HG03103 (cell line): ENCODE data around the gene AGPAT1.
"Not testable (repeated sequence)": the region's sequence is repeated elsewhere in the genome, so short reads cannot be mapped to it uniquely, and the experiment has no call there.

Experiments used
- ATAC-seq: cut with Tn5 transposase; IDR thresholded peaks from one replicate; pipeline ENCODE4 v1.9.1; 2021; ENCODE audit warnings: low read depth; ENCODE audit not compliant: unreplicated experiment

Gene AGPAT1, protein sequence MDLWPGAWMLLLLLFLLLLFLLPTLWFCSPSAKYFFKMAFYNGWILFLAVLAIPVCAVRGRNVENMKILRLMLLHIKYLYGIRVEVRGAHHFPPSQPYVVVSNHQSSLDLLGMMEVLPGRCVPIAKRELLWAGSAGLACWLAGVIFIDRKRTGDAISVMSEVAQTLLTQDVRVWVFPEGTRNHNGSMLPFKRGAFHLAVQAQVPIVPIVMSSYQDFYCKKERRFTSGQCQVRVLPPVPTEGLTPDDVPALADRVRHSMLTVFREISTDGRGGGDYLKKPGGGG

GRCh38 chr6:32175711-32176475 lies at the start of gene AGPAT1:
Gene AGPAT1, minus strand, starts transcription at chr6:32176084. Its CDS starts 4,588 bp downstream, at chr6:32171496.
- peak; percentile 39 for ATAC-seq

GRCh38 chr6:32224696-32225095 lies 48.8 kb upstream of the AGPAT1 start:
- no peak for ATAC-seq

- ATAC-seq = no peak
Measured at GRCh38 chr6:32223258-32224235, 47.7 kb upstream of the AGPAT1 start, which contains the start of gene NOTCH4. Gene NOTCH4, minus strand, starts transcription at chr6:32224067. Its CDS starts 139 bp downstream, at chr6:32223928.

DNA sequence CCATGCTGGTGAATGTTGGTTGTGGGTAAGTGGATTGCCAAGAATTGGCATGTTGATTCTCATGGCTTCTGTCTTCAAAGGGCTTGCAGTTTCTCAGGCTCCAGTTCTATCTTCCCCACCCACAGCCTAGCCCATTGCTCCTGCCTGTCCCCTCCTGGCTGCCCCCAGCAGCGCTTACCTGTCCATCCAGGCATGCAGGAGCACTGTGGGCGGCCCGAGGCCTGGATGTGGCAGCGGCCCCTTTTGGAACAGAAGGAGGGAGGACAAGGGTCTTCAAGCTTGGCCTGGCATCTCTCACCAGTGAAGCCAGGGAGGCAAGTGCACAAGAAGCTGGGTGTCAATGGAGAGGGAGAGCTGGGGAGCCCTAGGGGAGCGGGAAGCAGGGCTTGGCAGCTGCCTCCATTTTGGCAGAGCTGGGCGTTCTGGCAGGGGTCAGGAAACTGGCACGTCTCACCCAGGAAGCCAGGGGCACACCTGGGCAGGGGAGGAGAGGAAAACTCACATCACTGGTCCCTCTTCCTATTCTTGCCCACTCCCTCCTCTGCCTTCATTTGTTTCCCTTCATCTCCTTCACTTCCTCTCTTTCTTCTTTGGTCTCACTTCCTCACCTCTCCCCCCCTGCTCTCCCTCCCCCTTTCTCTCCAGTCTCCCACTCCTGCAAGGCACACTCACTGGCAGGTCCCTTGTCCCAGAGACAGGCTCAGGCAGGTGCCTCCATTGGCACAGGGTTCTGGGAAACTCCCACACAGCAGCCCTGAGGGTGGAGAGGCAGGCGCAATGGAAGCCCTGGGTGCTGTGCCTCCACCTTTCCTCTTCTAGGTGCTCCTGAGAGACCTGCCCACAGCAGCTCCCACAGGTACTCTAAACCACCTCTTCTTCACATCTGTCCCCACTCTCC lies 46.7 kb upstream of the AGPAT1 start:
- ATAC-seq = no peak

DNA sequence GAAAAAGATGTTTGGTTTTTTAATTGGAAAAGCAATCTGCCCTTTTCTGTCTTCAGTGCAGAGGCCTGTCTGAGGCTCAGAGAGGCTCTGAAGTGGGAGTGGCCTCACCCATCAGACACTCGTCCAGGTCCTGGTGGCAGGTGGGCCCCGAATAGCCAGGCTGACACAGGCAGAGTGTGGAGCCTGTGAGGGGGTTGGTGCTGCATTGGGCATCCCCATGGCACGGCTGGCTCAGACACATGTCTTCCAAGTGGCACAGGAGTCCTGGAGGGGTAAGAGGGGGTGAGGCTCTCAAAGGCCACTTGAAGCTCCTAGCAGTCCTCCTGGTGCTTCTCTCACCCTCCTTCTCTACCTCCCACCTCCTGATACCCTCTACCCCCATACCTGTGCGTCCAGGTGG lies 44.1 kb upstream of the AGPAT1 start:
- no peak for ATAC-seq

DNA sequence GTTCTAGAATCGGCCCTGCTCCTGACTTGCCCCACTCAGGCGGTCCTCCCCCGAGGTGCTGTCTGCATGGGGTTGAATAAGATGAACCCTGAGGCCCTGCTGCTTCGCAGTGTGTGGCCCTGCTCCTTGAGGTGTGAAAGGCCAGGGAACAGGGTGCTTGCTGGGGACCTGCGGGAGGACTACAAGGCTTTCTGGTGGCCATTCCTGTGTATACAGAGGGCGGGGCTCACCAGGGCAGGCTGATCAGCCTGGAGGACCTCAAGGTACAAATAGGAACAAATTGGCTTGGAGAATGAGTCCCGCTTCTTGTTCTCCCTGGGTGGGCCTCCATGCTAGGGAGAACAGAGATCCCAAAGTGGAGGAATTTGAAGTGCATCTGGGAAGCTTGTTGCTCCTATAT lies 42.3 kb upstream of the AGPAT1 start:
- no peak for ATAC-seq

DNA sequence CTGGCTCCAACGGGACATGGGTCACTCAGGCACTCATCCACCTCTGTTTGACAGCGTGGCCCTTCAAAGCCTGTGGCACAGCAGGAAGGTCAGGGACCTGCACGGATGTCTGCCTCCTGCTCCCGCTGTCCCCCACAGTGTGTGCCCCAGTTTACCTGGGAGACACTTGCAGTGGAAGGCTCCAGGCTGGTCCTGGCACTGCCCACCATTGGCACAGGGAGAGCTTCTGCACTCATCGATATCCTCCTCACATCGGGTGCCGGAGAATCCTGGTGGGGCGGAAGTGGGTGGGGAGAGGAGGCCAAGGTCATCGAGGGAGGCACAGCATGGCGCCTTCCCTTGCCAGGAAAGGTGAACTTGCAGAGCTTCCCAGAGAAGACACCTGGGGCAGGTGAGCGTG lies 41.1 kb upstream of the AGPAT1 start:
- ATAC-seq = no peak

GRCh38 chr6:32216285-32216684 lies 40.4 kb upstream of the AGPAT1 start:
- no peak for ATAC-seq

DNA sequence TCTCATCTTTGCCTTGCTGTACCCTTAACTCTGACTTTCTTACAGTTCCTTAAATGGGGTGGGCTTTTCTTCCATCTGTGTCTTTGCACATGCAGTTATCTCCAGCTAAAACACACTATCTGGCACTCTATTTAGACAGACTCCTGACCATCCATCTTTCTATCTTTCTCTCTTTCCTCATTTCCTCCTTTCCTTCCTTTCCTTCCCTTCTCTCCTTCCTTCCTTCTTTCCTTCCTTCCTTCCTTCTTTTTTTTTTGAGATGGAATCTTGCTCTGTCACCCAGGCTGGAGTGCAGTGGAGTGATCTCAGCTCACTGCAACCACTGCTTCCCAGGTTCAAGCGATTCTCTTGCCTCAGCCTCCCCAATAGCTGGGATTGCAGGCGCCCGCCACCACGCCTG lies 39.7 kb upstream of the AGPAT1 start:
- no peak for ATAC-seq

- ATAC-seq = no peak
Measured at GRCh38 chr6:32214126-32214525, 38.2 kb upstream of the AGPAT1 start.

DNA sequence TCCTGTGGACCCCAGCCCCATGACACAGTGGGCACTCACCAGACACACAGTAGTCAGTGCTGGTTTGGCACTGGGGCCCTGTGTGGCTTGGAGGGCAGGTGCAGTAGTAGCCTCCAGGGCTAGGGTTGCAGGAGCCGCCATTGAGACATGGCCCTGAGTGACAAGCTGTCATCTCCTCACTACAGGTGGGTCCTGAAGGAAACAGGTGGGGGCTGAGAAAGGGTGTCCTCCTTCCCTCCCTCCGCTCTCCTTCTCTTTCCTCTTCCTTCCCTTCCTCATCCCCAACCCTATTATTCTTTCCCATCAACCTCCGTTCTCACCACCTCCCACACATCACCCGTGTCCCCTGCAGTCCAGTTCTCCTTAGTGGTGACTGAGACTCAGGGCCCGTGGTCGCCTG lies 37.8 kb upstream of the AGPAT1 start:
- no peak for ATAC-seq

DNA sequence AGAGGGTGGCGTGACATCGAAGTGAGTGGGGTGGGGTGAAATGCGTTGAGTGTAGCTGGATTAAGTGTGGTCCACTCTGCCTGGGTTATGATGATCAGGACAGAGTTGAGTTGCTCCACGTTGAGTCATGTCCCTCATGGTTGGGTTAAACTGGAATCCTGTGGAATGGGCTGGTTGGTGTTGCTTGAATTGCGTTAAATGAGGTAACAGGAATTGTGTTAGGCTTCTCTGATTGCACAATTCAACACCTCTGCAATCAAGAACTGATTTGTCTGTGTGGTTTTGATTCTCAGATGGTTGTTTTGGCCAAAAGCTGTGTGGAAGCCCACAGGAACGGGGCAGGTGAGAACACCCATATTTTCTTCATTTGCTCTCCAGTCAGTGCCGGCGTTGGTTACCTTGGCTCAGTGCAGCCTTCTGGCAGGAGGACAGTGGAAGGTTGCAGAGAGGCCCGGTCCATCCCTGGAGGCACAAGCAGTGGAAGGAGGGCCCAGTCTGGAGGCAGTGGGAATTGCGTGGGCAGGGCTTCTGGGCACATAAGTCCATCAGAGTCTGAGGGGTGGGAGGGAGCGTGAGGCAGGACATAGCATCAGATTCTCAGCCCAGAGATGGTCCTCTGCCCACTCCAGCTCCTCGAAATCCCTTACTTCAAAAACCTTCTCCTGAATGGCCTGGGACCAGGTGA lies 36.3 kb upstream of the AGPAT1 start:
- no peak for ATAC-seq

- not testable (repeated sequence) for ATAC-seq
Measured at GRCh38 chr6:32211432-32211831, 35.5 kb upstream of the AGPAT1 start.

DNA sequence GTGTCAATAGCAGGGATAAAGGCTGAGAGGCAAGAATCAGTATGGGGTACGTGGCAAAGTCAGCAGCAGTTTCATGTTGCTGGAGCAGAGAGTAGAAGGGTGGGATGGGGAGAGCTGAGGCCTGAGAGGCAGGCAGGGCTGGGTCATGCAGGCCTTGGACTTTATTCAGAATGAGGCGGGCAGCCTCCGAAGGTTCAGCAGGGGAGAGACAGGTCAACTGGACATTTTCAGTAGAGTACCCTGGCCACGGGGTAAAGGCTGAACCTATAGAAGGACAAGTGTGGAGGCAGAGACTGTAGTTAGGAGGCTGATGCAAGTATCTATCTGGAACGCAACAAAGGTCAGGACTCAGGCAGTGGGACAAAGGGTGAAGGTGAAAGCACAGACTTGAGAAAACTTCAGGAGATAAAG lies 34.3 kb upstream of the AGPAT1 start:
- ATAC-seq = no peak

DNA sequence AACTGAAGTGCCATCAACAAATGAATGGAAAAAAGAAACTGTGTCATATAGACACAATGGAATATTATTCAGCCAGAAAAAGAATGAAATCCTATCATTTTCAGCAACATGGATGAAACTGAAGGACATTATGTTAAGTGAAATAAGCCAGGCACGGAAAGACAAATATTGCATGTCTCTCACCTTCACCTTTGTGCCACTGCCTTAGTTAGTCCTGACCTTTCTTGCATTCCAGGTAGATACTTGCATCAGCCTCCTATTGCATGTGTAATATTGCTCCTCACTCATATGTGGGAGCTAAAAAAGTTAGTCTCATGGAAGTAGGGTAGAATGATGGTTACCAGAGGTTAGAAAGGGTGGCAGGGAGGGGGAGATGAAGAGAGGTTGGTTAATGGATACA lies 33.1 kb upstream of the AGPAT1 start:
- ATAC-seq = no peak

- no peak for ATAC-seq
Measured at GRCh38 chr6:32204268-32204715, 28.4 kb upstream of the AGPAT1 start.

DNA sequence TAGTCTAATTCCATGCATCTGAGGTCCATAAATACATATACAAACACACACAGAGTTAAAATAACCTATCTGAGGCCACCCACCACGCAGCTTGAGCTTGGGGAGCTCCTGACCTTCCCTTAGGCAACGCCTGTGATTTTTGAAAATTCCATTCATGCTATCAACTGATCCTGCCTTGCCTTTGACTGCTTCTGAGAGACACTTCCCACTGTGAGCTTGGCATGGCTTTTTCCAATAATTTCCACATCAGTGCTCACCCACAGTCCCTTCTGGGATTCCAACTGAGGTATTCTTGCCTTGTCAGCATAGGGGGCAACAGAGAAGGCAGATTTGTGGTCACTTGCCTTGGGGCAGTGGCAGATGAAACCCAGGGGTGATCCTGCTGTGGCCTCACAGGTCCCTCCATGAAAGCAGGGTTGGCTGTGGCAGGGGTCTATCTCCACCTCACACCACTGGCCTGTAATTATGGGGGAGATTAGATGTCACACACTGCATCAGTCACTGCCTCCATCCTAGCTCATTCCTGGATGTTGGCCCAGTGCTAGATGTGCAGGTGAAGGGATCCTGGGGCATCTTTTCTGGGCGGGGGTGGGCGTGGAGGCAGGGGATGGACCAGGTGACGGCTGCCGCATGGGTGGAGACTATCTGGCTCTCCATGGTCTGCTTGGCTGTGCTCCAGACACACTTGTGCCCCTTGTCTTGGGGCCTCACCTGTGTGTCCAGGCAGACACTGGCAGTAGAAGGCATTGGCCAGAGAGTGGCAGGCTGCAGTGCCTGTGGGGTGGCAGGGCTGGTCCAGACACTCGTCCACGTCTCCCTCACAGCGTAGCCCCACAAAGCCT lies 27.8 kb upstream of the AGPAT1 start:
- no peak for ATAC-seq

DNA sequence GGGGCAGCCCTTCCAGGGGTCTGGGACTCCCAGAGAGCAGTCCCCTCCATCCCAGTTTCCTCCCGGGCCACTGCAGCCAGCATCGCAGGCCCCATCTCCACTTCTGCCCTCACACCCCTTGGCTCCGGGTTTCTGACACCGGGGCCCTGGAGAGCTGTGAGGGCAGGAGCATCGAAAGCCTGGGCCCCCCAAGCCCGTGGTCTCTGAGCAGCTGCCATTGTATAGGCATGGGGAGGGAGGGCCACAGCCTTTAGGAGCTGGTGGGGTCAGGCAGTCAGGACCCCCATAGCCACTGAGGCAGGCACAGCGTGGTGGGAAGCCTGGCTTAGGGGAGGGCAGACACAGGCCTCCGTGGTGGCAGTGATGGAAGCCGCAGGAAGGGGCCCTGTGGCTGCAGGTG lies 26.3 kb upstream of the AGPAT1 start:
- ATAC-seq = no peak
